ENCODE results near the gene FAM180A. TPM values are rescaled to one million over a fixed set of nuclear protein-coding genes. Genes with fewer than 3 reads are reported as not detected.

The FAM180A gene
- total RNA-seq, 3 donors from 2014 or later (not counting 1 experiment from before 2014, with no cell fraction given) = not detected

- WGBS (ENCODE audit: insufficient coverage) = 88% methylated on average over 8 of the region's 8 CpGs
Observed at GRCh38 chr7:135744938-135745702, 3.5 kb downstream of the FAM180A start.

GRCh38 chr7:135743907-135744731 lies 4.5 kb downstream of the FAM180A start:
- no peak overlapping the region for H3K4me3 Mint-ChIP-seq
- Histone ChIP-seq H3K27me3 (ENCODE audit: control insufficient read depth, insufficient read depth, low read length) (no peaks in the 10 kb centered on the region), H3K27ac (ENCODE audit: low read length) (no peak overlapping the region), H3K4me1 (ENCODE audit: control insufficient read depth, insufficient read depth, low read length) (no peaks in the 10 kb centered on the region), H3K9me3 (ENCODE audit: control insufficient read depth, insufficient read depth, low read length) (no peaks in the 10 kb centered on the region), H3K4me3 (ENCODE audit: low read length) (no peak overlapping the region), H3K36me3 (ENCODE audit: control insufficient read depth, insufficient read depth, low read length) (no peaks in the 10 kb centered on the region)
- intact Hi-C loops (cut with micrococcal nuclease) = no loop called here
- no peaks in the 10 kb centered on the region for H3K36me3 Mint-ChIP-seq
- H3K9me3 Mint-ChIP-seq = no peaks in the 10 kb centered on the region
- H3K27me3 Mint-ChIP-seq (ENCODE audit: low read depth in 2 of 2) = peaks cover 4 to 12% of the 10 kb centered on the region in 2 donors
- H3K4me1 Mint-ChIP-seq = no peaks in the 10 kb centered on the region
- H3K27ac Mint-ChIP-seq = no peak overlapping the region
- TF ChIP-seq, protein P1, sequence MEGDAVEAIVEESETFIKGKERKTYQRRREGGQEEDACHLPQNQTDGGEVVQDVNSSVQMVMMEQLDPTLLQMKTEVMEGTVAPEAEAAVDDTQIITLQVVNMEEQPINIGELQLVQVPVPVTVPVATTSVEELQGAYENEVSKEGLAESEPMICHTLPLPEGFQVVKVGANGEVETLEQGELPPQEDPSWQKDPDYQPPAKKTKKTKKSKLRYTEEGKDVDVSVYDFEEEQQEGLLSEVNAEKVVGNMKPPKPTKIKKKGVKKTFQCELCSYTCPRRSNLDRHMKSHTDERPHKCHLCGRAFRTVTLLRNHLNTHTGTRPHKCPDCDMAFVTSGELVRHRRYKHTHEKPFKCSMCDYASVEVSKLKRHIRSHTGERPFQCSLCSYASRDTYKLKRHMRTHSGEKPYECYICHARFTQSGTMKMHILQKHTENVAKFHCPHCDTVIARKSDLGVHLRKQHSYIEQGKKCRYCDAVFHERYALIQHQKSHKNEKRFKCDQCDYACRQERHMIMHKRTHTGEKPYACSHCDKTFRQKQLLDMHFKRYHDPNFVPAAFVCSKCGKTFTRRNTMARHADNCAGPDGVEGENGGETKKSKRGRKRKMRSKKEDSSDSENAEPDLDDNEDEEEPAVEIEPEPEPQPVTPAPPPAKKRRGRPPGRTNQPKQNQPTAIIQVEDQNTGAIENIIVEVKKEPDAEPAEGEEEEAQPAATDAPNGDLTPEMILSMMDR (IDR thresholded peaks at IDR 0.05) = no peak
- ATAC-seq = no peak
- DNase-seq = no peak
- WGBS (ENCODE audit: insufficient coverage) = 84% methylated on average over 11 of the region's 14 CpGs

More at GRCh38 chr7:135744938-135745702, 3.5 kb downstream of the FAM180A start:
- no peaks in the 10 kb centered on the region for H3K27me3 ChIP-seq (ENCODE audit: control insufficient read depth, insufficient read depth, low read length)
- H3K36me3 Mint-ChIP-seq = no peaks in the 10 kb centered on the region
- no peaks in the 10 kb centered on the region for H3K9me3 ChIP-seq (ENCODE audit: control insufficient read depth, insufficient read depth, low read length)
- no peaks in the 10 kb centered on the region for H3K4me1 ChIP-seq (ENCODE audit: control insufficient read depth, insufficient read depth, low read length)
- H3K27ac ChIP-seq (ENCODE audit: low read length) = no peak overlapping the region
- intact Hi-C loops (cut with micrococcal nuclease) = no loop called here
- no peak overlapping the region for H3K27ac Mint-ChIP-seq
- H3K27me3 Mint-ChIP-seq (ENCODE audit: low read depth in 2 of 2) = peaks cover 4 to 12% of the 10 kb centered on the region in 2 donors
- TF ChIP-seq, protein P1 (IDR thresholded peaks at IDR 0.05) = no peak
- DNase-seq (no peak), ATAC-seq (no peak)
- H3K36me3 ChIP-seq (ENCODE audit: control insufficient read depth, insufficient read depth, low read length) = no peaks in the 10 kb centered on the region
- H3K9me3 Mint-ChIP-seq = no peaks in the 10 kb centered on the region
- H3K4me3 ChIP-seq (ENCODE audit: low read length) = no peak overlapping the region
- H3K4me3 Mint-ChIP-seq = no peak overlapping the region
- no peaks in the 10 kb centered on the region for H3K4me1 Mint-ChIP-seq

- Mint-ChIP-seq H3K9me3 (no peaks in the 10 kb centered on the region), H3K27me3 (ENCODE audit: low read depth in 2 of 2) (peaks cover 4 to 12% of the 10 kb centered on the region in 2 donors), H3K4me3 (no peak overlapping the region), H3K36me3 (no peaks in the 10 kb centered on the region), H3K27ac (no peak overlapping the region), H3K4me1 (no peaks in the 10 kb centered on the region)
- TF ChIP-seq, protein P1 (IDR thresholded peaks at IDR 0.05) = no peak
- no peaks in the 10 kb centered on the region for H3K9me3 ChIP-seq (ENCODE audit: control insufficient read depth, insufficient read depth, low read length)
- no peak overlapping the region for H3K4me3 ChIP-seq (ENCODE audit: low read length)
- H3K27ac ChIP-seq (ENCODE audit: low read length) = no peak overlapping the region
- H3K27me3 ChIP-seq (ENCODE audit: control insufficient read depth, insufficient read depth, low read length) = no peaks in the 10 kb centered on the region
- DNase-seq (no peak), ATAC-seq (no peak)
- 88% methylated on average over 4 of the region's 4 CpGs for WGBS (ENCODE audit: insufficient coverage)
- intact Hi-C loops (cut with micrococcal nuclease) = no loop called here
- no peaks in the 10 kb centered on the region for H3K36me3 ChIP-seq (ENCODE audit: control insufficient read depth, insufficient read depth, low read length)
- H3K4me1 ChIP-seq (ENCODE audit: control insufficient read depth, insufficient read depth, low read length) = no peaks in the 10 kb centered on the region
Observed at GRCh38 chr7:135742371-135742770, 6.2 kb downstream of the FAM180A start.
